ENCODE data around the gene ITSN2.

ITSN2 gene

DNA sequence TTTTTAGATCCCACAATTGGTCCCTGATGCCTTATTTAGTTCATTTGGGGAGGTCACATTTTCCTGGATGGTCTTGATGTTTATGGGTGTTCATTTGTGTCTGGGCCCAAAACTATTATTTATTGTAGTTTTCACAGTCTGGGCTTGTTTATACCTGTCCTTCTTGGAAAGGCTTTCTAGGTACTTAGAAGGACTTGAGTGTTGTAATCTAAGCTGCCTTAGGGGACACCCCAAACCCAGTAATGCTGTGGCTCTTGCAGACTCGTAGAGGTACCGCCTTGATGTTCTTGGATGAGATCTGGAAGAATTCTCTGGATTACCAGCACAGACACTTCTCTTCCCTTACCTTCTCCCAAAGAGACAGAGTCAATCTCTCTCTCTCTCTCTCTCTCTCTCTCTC is 25.0 kb upstream of the ITSN2 start:
- no peak for DNase-seq (ENCODE audit: low read depth)
- TF ChIP-seq CTCF (IDR thresholded peaks at IDR 0.05; ENCODE audit: low read depth, low read length) (no peak), MAX (IDR thresholded peaks at IDR 0.05; ENCODE audit: low read depth, low read length) (no peak), MYC (IDR thresholded peaks at IDR 0.05; ENCODE audit: low read depth, low read length) (no peak), POLR2A (IDR thresholded peaks at IDR 0.05; ENCODE audit: extremely low read depth, insufficient read length) (no peak)
- no peak overlapping the region for H3K4me3 ChIP-seq (ENCODE audit: low read depth, low read length)

DNA sequence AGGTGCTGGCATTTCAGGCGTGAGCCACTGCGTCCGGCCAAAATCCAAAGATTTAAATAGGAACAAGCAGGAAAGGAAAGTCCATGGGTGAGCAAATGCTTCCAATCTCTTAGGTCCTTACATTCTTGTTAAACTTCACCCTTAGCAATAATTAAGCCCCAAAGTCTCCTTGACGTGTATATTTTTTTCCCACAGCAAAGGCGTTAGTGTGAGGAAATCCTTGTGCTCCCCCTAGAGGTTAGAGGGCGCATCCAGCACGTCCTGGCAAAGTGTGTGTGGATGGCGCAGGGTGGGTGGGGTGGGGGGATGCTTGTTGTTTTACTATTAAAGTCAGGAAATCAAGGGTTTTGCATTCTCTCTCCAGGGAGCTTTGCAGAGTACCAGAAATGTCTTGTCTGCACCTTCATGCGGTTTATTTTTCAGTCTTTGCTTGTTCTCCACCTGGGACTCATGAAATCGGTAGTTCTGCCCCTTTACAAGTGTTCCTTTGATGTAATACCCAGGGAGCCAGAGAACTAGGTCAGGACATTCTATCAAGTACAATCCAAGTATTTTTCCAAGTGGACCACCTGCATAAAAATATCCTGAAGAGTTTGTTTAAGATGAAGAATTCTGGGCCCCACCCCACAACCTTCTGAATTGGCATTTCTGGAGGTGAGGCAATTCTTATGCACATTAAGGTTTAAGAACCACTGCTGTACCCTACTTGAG is 22.2 kb upstream of the ITSN2 start:
- peak; percentile 79 for DNase-seq (ENCODE audit: low read depth)
- TF ChIP-seq MYC (IDR thresholded peaks at IDR 0.05; ENCODE audit: low read depth, low read length), result no peak
- TF ChIP-seq CTCF (IDR thresholded peaks at IDR 0.05; ENCODE audit: low read depth, low read length), result peak; percentile 80
- TF ChIP-seq MAX (IDR thresholded peaks at IDR 0.05; ENCODE audit: low read depth, low read length), result no peak
- H3K4me3 ChIP-seq (ENCODE audit: low read depth, low read length), result no peak overlapping the region

DNA sequence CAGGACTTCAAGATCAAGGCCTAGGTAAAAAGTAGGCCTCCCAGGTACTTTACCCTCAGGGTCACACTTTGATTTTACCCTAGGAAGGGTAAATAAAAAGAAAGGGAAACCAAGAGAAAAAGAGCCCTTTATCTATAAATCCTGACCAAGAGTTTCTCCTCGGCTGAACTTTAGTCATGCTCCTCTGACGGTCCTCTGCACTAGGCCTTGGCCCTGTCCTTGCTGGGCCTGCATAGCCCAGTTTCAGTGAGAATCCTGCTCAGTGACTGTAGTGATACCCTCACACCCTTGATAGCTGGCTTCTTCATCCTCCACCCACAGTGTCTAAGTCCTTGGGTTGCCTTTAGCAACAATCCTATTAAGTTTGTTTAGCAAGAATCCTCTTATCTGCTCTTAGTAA is 20.5 kb upstream of the ITSN2 start:
- TF ChIP-seq CTCF (IDR thresholded peaks at IDR 0.05; ENCODE audit: low read depth, low read length) (no peak), MYC (IDR thresholded peaks at IDR 0.05; ENCODE audit: low read depth, low read length) (no peak), MAX (IDR thresholded peaks at IDR 0.05; ENCODE audit: low read depth, low read length) (no peak), POLR2A (IDR thresholded peaks at IDR 0.05; ENCODE audit: extremely low read depth, insufficient read length) (no peak)
- no peak for DNase-seq (ENCODE audit: low read depth)

GRCh38 chr2:24375349-24376087 is 15.2 kb upstream of the ITSN2 start:
- no peak for DNase-seq (ENCODE audit: low read depth)
- H3K4me3 ChIP-seq (ENCODE audit: low read depth, low read length), result no peak overlapping the region
- no peak for TF ChIP-seq MYC (IDR thresholded peaks at IDR 0.05; ENCODE audit: low read depth, low read length)
- TF ChIP-seq MAX (IDR thresholded peaks at IDR 0.05; ENCODE audit: low read depth, low read length), result no peak
- TF ChIP-seq POLR2A (IDR thresholded peaks at IDR 0.05; ENCODE audit: extremely low read depth, insufficient read length), result no peak

More for the DNA sequence above, 20.5 kb upstream of the ITSN2 start:
- no peak overlapping the region for H3K4me3 ChIP-seq (ENCODE audit: low read depth, low read length)

DNA sequence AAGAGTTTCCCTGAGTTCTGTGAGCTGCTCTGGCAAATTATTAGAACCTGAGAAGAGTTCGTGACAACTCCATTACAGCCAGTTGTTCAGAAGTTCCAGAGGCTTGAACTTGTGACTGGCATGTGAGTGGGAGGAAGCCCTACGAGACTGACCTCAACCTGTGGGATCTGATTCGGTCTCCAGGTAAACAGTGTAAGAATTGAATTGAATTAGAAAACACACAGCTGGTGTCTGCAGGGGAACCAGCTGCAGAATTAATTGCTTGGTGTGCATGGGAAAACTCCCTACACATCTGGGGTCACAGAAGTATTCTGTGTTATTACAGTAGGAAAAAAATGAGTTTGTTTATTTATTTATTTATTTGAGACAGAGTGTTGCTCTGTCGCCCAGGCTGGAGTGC is 14.0 kb upstream of the ITSN2 start:
- no peak overlapping the region for H3K4me3 ChIP-seq (ENCODE audit: low read depth, low read length)
- TF ChIP-seq CTCF (IDR thresholded peaks at IDR 0.05; ENCODE audit: low read depth, low read length), result no peak
- no peak for TF ChIP-seq POLR2A (IDR thresholded peaks at IDR 0.05; ENCODE audit: extremely low read depth, insufficient read length)
- TF ChIP-seq MAX (IDR thresholded peaks at IDR 0.05; ENCODE audit: low read depth, low read length), result no peak
- TF ChIP-seq MYC (IDR thresholded peaks at IDR 0.05; ENCODE audit: low read depth, low read length), result no peak
- no peak for DNase-seq (ENCODE audit: low read depth)

DNA sequence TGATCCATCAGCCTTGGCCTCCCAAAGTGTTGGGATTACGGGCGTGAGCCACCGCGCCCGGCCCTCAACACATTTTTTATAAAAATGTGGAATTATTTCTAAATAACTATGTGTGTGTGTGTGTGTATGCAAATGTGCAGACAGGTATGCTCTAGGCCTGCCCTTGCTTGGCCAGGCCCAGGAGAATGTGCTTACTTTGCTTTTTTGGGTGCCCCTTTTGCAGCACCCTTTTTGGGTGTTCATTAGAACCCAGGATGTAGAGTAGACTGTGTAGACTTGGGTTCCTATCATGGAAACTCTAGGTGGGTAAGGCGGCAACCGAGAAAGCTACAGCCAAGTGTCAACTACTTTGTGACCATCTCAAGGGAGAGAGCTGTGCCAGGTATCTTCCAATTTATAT is 11.7 kb upstream of the ITSN2 start:
- TF ChIP-seq MYC (IDR thresholded peaks at IDR 0.05; ENCODE audit: low read depth, low read length), result no peak
- TF ChIP-seq CTCF (IDR thresholded peaks at IDR 0.05; ENCODE audit: low read depth, low read length), result no peak
- no peak for TF ChIP-seq POLR2A (IDR thresholded peaks at IDR 0.05; ENCODE audit: extremely low read depth, insufficient read length)
- no peak for TF ChIP-seq MAX (IDR thresholded peaks at IDR 0.05; ENCODE audit: low read depth, low read length)
- no peak overlapping the region for H3K4me3 ChIP-seq (ENCODE audit: low read depth, low read length)
- DNase-seq (ENCODE audit: low read depth), result no peak

Measured in NB4 (cell line).